HFF-Myc (cell line): ENCODE data around the gene GPR3.

Experiments
- DNase-seq: peaks from one replicate; pipeline ENCODE4 v3.0.0-alpha.2; 2011; ENCODE audit warnings: low read depth; ENCODE audit errors: extremely low read depth
- H3K4me3 ChIP-seq: replicated peaks from 2 replicates; pipeline ENCODE4 v1.5.1; 2011; ENCODE audit warnings: low read depth, mild to moderate bottlenecking, control low read depth, low read length
- TF ChIP-seq, protein P1 (sequence below): IDR thresholded peaks from 2 replicates; pipeline ENCODE4 v1.5.1; 2012; ENCODE audit warnings: mild to moderate bottlenecking, low read depth, low read length, control low read depth; ENCODE audit errors: missing control alignments

Gene GPR3

DNA sequence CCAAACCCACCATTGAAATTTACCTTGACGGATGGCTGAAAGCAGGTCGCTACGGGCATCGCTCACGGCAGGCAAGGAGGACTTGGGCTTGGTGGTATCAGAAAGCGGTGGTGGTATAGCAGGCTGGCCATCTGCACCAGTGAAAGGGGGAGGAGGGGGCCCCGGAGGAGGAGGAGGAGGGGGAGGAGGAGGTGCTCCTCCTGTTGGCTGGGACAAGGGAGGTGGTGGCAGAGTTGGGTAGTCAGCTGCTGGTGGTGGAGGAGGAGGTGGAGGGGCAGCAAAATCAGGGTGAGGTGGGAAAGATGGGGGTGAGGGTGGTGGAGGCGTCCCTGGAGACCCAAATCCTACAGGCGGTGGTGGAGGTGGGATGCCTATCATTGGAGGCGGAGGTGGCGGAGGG is 17.2 kb downstream of the GPR3 start:
- TF ChIP-seq, protein P1, sequence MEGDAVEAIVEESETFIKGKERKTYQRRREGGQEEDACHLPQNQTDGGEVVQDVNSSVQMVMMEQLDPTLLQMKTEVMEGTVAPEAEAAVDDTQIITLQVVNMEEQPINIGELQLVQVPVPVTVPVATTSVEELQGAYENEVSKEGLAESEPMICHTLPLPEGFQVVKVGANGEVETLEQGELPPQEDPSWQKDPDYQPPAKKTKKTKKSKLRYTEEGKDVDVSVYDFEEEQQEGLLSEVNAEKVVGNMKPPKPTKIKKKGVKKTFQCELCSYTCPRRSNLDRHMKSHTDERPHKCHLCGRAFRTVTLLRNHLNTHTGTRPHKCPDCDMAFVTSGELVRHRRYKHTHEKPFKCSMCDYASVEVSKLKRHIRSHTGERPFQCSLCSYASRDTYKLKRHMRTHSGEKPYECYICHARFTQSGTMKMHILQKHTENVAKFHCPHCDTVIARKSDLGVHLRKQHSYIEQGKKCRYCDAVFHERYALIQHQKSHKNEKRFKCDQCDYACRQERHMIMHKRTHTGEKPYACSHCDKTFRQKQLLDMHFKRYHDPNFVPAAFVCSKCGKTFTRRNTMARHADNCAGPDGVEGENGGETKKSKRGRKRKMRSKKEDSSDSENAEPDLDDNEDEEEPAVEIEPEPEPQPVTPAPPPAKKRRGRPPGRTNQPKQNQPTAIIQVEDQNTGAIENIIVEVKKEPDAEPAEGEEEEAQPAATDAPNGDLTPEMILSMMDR: no peak
- H3K4me3 ChIP-seq: no peak overlapping the region
- DNase-seq: no peak

DNA sequence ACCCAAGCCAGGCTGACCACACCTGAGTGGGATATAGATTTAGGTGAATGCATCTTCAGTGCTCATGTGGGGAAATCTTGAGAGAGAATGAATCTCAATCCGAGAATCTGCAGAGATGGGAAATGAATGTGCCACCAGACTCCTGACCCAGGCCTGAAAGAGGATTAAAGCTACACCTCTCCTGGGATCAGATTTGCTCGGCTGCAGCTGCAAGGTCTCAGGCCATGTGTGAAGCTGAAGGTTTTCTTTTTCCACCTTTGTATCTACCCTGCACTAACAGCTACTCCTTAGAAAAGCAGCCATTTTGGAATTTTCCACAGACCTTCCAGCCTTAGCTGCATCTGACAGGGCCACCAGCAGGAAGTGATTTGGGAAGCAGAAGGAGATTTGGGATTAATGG is 18.3 kb downstream of the GPR3 start:
- TF ChIP-seq, protein P1: no peak

DNA sequence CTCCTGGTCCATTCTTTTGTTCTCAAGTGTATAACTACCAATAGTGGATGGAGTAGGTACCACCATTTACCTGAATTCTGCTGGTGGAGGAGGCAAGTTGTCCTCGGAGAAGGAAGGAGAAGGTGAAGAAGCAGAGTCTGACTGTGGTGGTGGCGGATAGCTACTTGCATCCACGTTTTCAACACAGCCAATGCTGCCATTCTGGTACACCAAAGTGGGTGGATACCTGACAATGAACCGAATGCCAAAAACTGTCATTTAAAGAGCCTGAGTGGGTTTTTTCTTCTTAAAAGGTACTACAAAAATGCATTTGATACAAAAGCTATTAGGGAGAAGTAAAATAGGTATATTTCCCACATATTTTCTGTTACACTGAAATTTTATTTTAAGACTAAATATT is 20.1 kb downstream of the GPR3 start:
- no peak for DNase-seq
- TF ChIP-seq, protein P1: no peak
- H3K4me3 ChIP-seq: no peak overlapping the region

More for the DNA sequence above, 18.3 kb downstream of the GPR3 start:
- no peak for DNase-seq
- H3K4me3 ChIP-seq: no peak overlapping the region

DNA sequence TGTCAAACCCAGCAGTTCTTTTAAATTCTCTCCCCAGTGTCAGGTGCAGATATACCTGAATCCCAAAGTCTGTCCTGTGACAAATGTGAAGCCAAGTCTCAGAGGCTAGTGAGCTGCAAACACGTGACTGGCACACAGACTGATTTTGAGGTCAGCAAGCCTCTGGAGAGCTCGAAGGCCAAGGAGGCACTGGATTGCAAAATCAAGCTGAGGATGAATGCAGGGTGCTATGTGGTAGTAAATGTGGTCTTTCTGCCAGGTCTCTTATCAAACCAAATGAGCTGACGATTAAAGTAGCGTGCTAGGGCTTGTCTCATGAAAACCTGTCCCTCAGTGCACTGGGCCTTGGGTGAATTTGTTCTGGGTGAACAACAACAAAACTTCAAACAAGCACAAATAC is 20.6 kb downstream of the GPR3 start:
- TF ChIP-seq, protein P1: no peak
- DNase-seq: no peak
- no peak overlapping the region for H3K4me3 ChIP-seq

DNA sequence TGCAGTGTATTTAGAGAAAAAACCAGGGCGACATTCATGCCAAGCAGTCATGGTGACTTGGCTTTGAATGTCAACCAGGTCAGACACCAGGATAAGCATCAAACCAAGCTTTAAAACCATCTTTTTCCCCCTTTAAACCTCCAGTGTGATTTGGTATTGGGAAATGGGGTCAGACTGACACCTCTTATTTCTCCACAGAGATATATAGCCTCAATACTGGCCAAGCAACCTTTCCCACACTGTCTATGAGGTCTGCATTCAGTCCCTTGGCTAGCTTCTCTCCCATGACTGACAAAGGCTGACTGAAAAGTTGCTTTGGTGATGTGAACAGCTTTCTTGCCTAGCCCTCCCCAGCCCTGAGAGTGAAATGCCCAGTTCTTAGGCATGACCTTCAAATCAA is 21.7 kb downstream of the GPR3 start:
- no peak for DNase-seq
- no peak overlapping the region for H3K4me3 ChIP-seq
- TF ChIP-seq, protein P1: no peak

DNA sequence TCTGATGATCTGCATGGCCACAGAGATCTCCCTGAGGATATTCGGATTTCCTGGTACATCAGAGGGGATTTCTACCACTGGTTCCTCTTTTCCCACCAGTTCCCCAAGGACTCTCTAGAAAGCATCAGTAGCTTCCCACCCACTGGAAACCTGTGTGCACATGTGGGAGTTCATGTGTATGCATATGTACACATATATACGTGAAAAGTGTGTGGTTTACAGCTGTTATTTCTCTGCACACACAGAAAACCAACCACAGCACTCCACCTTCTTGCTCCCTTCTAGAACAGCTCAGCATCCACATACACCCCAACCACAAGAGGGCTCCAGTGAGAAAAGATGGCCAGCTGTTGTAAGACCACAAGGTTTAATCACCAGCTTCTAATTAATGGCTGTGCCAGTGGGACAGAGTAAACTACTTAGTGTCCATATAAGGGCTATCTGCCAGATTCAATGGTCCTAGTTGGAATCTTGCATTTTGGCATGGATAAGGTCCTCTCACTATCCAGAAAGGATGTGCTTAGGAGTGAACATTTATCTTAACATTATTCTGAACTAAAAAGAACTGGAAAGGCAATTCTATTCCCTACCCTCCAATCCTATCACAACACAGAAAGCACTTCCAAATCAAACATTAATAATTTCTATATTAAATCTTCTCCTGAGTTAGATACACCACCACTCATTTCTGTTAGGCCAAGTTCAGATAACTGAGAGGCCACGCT is 24.1 kb downstream of the GPR3 start:
- no peak overlapping the region for H3K4me3 ChIP-seq
- TF ChIP-seq, protein P1: peak; percentile 68
- no peak for DNase-seq

DNA sequence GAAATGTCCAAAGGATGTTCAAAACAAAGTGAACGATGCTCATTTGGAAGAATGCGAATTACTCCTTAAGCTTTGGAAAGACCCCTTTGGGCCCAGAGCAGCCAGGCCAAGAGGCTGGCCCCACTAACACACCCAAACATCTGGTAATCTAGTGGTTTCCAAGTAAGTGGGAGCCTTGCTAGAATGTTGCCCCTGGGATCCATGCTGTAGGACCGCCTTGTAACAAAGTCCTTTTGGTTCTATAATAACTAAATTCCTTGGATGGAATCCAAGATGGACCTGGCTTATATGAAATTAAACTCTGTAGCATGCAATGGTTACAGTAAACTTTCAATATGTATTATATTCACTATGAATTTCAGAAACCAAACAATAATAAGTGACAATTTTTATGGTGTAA is 25.3 kb downstream of the GPR3 start:
- H3K4me3 ChIP-seq: no peak overlapping the region
- TF ChIP-seq, protein P1: no peak
- no peak for DNase-seq
